Esophagus muscularis mucosa (tissue), 4 donors: ENCODE data around the gene UGT1A4.

Experiments
- CTCF ChIP-seq, 3 experiments: fragments of 200-600 bp in 2 of 3; fragments of 450-650 bp in 1 of 3; sonication (generic) in 2 of 3; IDR thresholded peaks; one replicate each; pipeline ENCODE4 v1.5.1; 2017 to 2019; ENCODE audit warnings: antibody characterized with exemption in 3 of 3, mild to moderate bottlenecking in 2 of 3, moderate library complexity in 1 of 3
- EP300 ChIP-seq: sonication (generic); formaldehyde crosslinking; IDR thresholded peaks from one replicate; pipeline ENCODE4 v1.6.1; 2017; ENCODE audit warnings: antibody characterized with exemption
- POLR2A ChIP-seq: fragments of 450-650 bp; IDR thresholded peaks from one replicate; pipeline ENCODE4 v1.6.1; 2017; ENCODE audit warnings: antibody characterized with exemption, moderate library complexity, mild to moderate bottlenecking, low read depth

- TF ChIP-seq POLR2A (no peak), CTCF (IDR thresholded peaks at IDR 0.05) (no peak), EP300 (no peak)
Observed at GRCh38 chr2:233672886-233673285, 45.6 kb upstream of the UGT1A4 start.
